Upper lobe of left lung (tissue), 4 donors: ENCODE results near the gene TMEM117.

Experiments
- CTCF ChIP-seq, 6 experiments: fragments of 450-650 bp in 4 of 6; fragments of 200-600 bp in 2 of 6; sonication (generic) in 2 of 6; IDR thresholded peaks; one replicate each; pipeline ENCODE4 v1.5.1; 2016 to 2019; ENCODE audit warnings: antibody characterized with exemption in 6 of 6
- EP300 ChIP-seq, 4 donors: sonication (generic); formaldehyde crosslinking; IDR thresholded peaks; one replicate each; pipeline ENCODE4 v1.5.1; 2017; ENCODE audit warnings: antibody characterized with exemption in 4 of 4, control low read depth in 2 of 4
- POLR2A ChIP-seq, 4 donors: fragments of 450-650 bp; IDR thresholded peaks; one replicate each; pipeline ENCODE4 v1.5.1; 2016 to 2017; ENCODE audit warnings: antibody characterized with exemption in 4 of 4, mild to moderate bottlenecking in 2 of 4
- POLR2AphosphoS5 ChIP-seq, 2 donors: sonication (generic); formaldehyde crosslinking; IDR thresholded peaks; one replicate each; pipeline ENCODE4 v1.5.1; 2017; ENCODE audit warnings: antibody characterized with exemption in 2 of 2

GRCh38 chr12:44387581-44387980 lies 551.7 kb downstream of the TMEM117 start:
- TF ChIP-seq CTCF (IDR thresholded peaks at IDR 0.05): no peak
- no peak for TF ChIP-seq POLR2A (IDR thresholded peaks at IDR 0.05)
- TF ChIP-seq EP300 (IDR thresholded peaks at IDR 0.05): no peak
- no peak for TF ChIP-seq POLR2AphosphoS5 (IDR thresholded peaks at IDR 0.05)
